Keratinocyte (primary cell): ENCODE measurements around the gene NANOS2. TPM values are rescaled to one million over a fixed set of nuclear protein-coding genes. Genes with fewer than 3 reads are reported as not detected.
A peak's percentile ranks its signal among the peaks of the same experiment; 100 is the strongest.

Experiments used
- DNase-seq: peaks from one replicate; pipeline ENCODE4 v3.0.0-alpha.2; 2011; ENCODE audit warnings: low read depth, missing footprints, low spot score
- FAIRE-seq: peaks from 2 replicates; lab custom pipeline; 2011; peaks lifted over from hg19 to GRCh38; lab: Jason Lieb, UNC
- H2AFZ ChIP-seq: 2 replicates; pipeline ENCODE4 v1.6.0; 2012; ENCODE audit warnings: low read length, control low read depth, inconsistent platforms; ENCODE audit not compliant: control insufficient read depth
- H3K27ac ChIP-seq: 2 replicates; pipeline ENCODE4 v1.5.1; 2011; ENCODE audit warnings: low read length; ENCODE audit not compliant: control insufficient read depth, insufficient read depth
- H3K27me3 ChIP-seq: 3 replicates; pipeline ENCODE4 v1.6.0; 2011; ENCODE audit warnings: low read length; ENCODE audit not compliant: control insufficient read depth, insufficient read depth; ENCODE audit errors: extremely low read depth
- H3K36me3 ChIP-seq, 2 experiments: 2 replicates in 1 of 2; 3 replicates in 1 of 2; pipeline ENCODE4 v1.5.1; 2011; ENCODE audit warnings: low read length in 2 of 2, mild to moderate bottlenecking in 1 of 2; ENCODE audit not compliant: control insufficient read depth in 2 of 2, insufficient read depth in 2 of 2; ENCODE audit errors: extremely low read depth in 1 of 2
- H3K4me1 ChIP-seq: 3 replicates; pipeline ENCODE4 v1.5.1; 2011; ENCODE audit warnings: low read length; ENCODE audit not compliant: control insufficient read depth, insufficient read depth; ENCODE audit errors: extremely low read depth
- H3K4me2 ChIP-seq: 3 replicates; pipeline ENCODE4 v1.6.0; 2011; ENCODE audit warnings: low read depth, low read length; ENCODE audit not compliant: control insufficient read depth, insufficient read depth; ENCODE audit errors: extremely low read depth
- H3K4me3 ChIP-seq, 3 experiments: fragments of 200-600 bp in 1 of 3; sonication (generic) in 1 of 3; 2 replicates in 2 of 3; 3 replicates in 1 of 3; pipeline ENCODE4 v1.5.1; 2011 to 2016; ENCODE audit warnings: low read length in 3 of 3, mild to moderate bottlenecking in 3 of 3, control low read depth in 2 of 3, inconsistent platforms in 1 of 3, low read depth in 1 of 3, mixed read lengths in 1 of 3, mixed run types in 1 of 3, moderate library complexity in 1 of 3; ENCODE audit not compliant: control insufficient read depth in 2 of 3, insufficient read depth in 2 of 3; ENCODE audit errors: extremely low read depth in 1 of 3
- H3K79me2 ChIP-seq: 2 replicates; pipeline ENCODE4 v1.6.0; 2012; ENCODE audit warnings: low read length; ENCODE audit not compliant: control insufficient read depth, insufficient read depth
- H3K9ac ChIP-seq: 3 replicates; pipeline ENCODE4 v1.6.0; 2011; ENCODE audit warnings: low read length; ENCODE audit not compliant: control insufficient read depth, insufficient read depth; ENCODE audit errors: extremely low read depth
- H3K9me1 ChIP-seq: 3 replicates; pipeline ENCODE4 v1.6.0; 2011; ENCODE audit warnings: low read length; ENCODE audit not compliant: control insufficient read depth, insufficient read depth; ENCODE audit errors: extremely low read depth
- H3K9me3 ChIP-seq: 2 replicates; pipeline ENCODE4 v1.5.1; 2012; ENCODE audit warnings: low read depth, low read length; ENCODE audit not compliant: control insufficient read depth
- H4K20me1 ChIP-seq: 3 replicates; pipeline ENCODE4 v1.6.0; 2011; ENCODE audit warnings: low read length; ENCODE audit not compliant: control insufficient read depth, insufficient read depth; ENCODE audit errors: extremely low read depth
- EZH2 ChIP-seq: IDR thresholded peaks from one replicate; pipeline ENCODE4 v1.6.1; 2012; ENCODE audit warnings: inconsistent platforms, mild to moderate bottlenecking, low read length, moderate library complexity
- dilution Hi-C: fragments of 300-500 bp; cut with MboI; formaldehyde crosslinking; loops from one replicate; pipeline ENCODE4 v1.7.0; 2020; ENCODE audit warnings: low sequenced_read_pairs; ENCODE audit not compliant: extremely low pct_ligation_motif_present
- polyA plus RNA-seq, 5 experiments: library from polyadenylated mRNA; depleted of rRNA in 3 of 5; stranded (reverse) in 3 of 5; stranded (forward) in 1 of 5; unstranded in 1 of 5; fragments of >200 nt; gene quantifications; 1 replicate in 1 of 5; 2 replicates in 3 of 5; 3 replicates in 1 of 5; pipeline versions ENCODE4 v1.2.1 to v1.2.3, GENCODE V29; 2011 to 2012; ENCODE audit warnings: missing spikeins in 2 of 5, low read depth in 1 of 5, low replicate concordance in 1 of 5
- TF ChIP-seq, protein P1 (sequence below), 3 experiments: IDR thresholded peaks in 1 of 3; conservative IDR thresholded peaks in 1 of 3; optimal IDR thresholded peaks in 1 of 3; 2 replicates in 2 of 3; 3 replicates in 1 of 3; pipeline versions ENCODE3 to v1.5.1; 2011; ENCODE audit warnings: low read length in 3 of 3, mild to moderate bottlenecking in 3 of 3, moderate library complexity in 2 of 3, control low read depth in 1 of 3, inconsistent platforms in 1 of 3; ENCODE audit not compliant: insufficient read depth in 2 of 3; ENCODE audit errors: extremely low read depth in 1 of 3

The NANOS2 gene
- polyA plus RNA-seq, 1 donor (not counting 4 experiments of a cell fraction or from before 2014, with no cell fraction given): not detected

DNA sequence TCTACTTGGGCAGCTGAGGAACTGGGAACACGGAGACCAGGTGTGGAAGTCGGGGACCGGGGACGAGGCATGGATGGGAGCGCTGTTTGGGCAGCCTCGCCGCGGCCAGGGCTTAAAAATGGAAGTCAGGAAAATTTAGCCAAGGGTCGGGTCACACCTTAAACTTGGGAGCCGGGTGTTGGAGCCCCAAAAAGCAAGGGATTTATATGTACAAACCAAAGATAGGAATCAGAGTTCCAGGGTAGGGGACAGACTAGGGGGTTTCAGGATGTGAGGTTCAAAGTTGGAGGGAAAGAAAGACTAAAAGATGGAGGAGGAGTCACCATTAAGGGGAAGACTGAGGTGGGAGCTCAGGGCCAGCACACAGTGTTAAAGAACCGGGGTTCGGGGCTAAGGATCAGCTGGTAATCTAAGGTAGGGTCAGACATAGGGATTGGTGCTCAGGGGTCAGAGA, 49.9 kb downstream of the NANOS2 start:
- Histone ChIP-seq H3K4me3 (no peak overlapping the region), H3K9ac (no peak overlapping the region), H3K4me1 (peaks cover 10% of the 10 kb centered on the region), H3K4me2 (no peak overlapping the region), H3K9me1 (no peaks in the 10 kb centered on the region), H3K9me3 (no peaks in the 10 kb centered on the region), H2AFZ (no peak overlapping the region), H4K20me1 (no peaks in the 10 kb centered on the region), H3K27ac (no peak overlapping the region), H3K79me2 (peaks cover 25% of the 10 kb centered on the region), H3K36me3 (no peaks in the 10 kb centered on the region), H3K27me3 (peaks cover 37% of the 10 kb centered on the region)
- FAIRE-seq: no peak
- dilution Hi-C loops: no loop called here
- DNase-seq: no peak
- peak; percentile 76 for TF ChIP-seq EZH2
- TF ChIP-seq, protein P1, sequence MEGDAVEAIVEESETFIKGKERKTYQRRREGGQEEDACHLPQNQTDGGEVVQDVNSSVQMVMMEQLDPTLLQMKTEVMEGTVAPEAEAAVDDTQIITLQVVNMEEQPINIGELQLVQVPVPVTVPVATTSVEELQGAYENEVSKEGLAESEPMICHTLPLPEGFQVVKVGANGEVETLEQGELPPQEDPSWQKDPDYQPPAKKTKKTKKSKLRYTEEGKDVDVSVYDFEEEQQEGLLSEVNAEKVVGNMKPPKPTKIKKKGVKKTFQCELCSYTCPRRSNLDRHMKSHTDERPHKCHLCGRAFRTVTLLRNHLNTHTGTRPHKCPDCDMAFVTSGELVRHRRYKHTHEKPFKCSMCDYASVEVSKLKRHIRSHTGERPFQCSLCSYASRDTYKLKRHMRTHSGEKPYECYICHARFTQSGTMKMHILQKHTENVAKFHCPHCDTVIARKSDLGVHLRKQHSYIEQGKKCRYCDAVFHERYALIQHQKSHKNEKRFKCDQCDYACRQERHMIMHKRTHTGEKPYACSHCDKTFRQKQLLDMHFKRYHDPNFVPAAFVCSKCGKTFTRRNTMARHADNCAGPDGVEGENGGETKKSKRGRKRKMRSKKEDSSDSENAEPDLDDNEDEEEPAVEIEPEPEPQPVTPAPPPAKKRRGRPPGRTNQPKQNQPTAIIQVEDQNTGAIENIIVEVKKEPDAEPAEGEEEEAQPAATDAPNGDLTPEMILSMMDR (optimal IDR thresholded peaks at IDR 0.05 in 1 of 3, IDR thresholded peaks at IDR 0.05 in 1 of 3, conservative IDR thresholded peaks at IDR 0.05 in 1 of 3; ENCODE audit: extremely low read depth in 1 of 3, insufficient read depth in 2 of 3, low read length in 3 of 3): no peak

DNA sequence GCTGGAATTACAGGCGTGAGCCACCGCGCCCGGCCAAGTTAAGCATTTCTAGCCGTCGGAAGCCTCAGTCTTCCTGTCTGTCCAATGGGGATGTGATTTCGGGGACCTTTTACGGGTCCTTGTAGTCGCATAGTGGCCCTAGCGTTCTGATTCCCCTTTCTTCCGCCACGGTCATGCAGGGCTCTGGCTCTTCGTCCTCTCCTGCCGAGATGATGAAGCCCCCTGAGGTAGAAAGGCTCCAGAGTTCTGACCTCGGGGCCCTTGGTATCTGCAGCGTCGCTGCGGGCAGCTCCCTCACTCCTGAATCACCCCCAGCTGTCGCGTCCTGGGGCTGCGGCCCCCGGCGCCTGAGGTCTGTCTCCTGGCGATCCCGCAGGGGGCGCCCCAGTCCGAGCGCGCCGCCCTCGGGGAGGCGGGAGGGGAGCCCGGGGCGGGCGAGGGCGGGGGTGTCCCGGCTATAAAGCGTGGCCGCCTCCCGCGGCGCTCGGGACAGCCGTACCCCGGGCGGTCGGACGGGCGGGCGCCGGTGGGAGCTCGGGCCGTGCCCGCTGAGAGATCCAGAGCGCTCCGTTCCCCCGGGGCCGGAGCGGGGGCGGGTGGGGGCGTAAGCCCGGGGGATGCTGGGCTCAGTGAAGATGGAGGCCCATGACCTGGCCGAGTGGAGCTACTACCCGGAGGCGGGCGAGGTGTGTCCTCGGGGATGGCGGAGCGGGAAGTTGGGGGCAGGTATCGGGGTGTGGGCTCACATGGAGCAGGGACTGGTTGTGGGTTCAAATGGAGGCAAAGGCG, 50.5 kb downstream of the NANOS2 start, which contains the start of gene FOXA3:
Gene FOXA3 (plus strand): TSS at position 487 of the 789 bp plus-strand sequence. CDS start 131 bp downstream, at position 618.
- Histone ChIP-seq H3K4me2 (peak within 1 kb of the TSS; percentile 91), H3K9me1 (no peaks in the 10 kb centered on the region), H3K4me3 (peak within 1 kb of the TSS; percentile 58 to 100 (median 94)), H2AFZ (peak within 1 kb of the TSS; percentile 97), H3K79me2 (peaks cover 29% of the 10 kb centered on the region), H3K9ac (peak within 1 kb of the TSS; percentile 33), H4K20me1 (no peaks in the 10 kb centered on the region), H3K9me3 (no peaks in the 10 kb centered on the region), H3K27ac (no peak within 1 kb of the TSS), H3K36me3 (peaks cover under 1% of the 10 kb centered on the region in 2 experiments), H3K27me3 (peaks cover 37% of the 10 kb centered on the region), H3K4me1 (peaks cover 10% of the 10 kb centered on the region)
- DNase-seq (no peak), FAIRE-seq (no peak)
- TF ChIP-seq, protein P1 (optimal IDR thresholded peaks at IDR 0.05 in 1 of 3, IDR thresholded peaks at IDR 0.05 in 1 of 3, conservative IDR thresholded peaks at IDR 0.05 in 1 of 3; ENCODE audit: extremely low read depth in 1 of 3, insufficient read depth in 2 of 3, low read length in 3 of 3): peak; percentile 16 to 46 (median 36)
- peak; percentile 49 for TF ChIP-seq EZH2
- dilution Hi-C loops: no loop called here
